ENCODE data around the gene TAF1A.
"Not testable (repeated sequence)": the region's sequence is repeated elsewhere in the genome, so short reads cannot be mapped to it uniquely, and the experiment has no call there.

TAF1A gene
- 6.9 to 7.6 reads per million in 2 donors for total RNA-seq

DNA sequence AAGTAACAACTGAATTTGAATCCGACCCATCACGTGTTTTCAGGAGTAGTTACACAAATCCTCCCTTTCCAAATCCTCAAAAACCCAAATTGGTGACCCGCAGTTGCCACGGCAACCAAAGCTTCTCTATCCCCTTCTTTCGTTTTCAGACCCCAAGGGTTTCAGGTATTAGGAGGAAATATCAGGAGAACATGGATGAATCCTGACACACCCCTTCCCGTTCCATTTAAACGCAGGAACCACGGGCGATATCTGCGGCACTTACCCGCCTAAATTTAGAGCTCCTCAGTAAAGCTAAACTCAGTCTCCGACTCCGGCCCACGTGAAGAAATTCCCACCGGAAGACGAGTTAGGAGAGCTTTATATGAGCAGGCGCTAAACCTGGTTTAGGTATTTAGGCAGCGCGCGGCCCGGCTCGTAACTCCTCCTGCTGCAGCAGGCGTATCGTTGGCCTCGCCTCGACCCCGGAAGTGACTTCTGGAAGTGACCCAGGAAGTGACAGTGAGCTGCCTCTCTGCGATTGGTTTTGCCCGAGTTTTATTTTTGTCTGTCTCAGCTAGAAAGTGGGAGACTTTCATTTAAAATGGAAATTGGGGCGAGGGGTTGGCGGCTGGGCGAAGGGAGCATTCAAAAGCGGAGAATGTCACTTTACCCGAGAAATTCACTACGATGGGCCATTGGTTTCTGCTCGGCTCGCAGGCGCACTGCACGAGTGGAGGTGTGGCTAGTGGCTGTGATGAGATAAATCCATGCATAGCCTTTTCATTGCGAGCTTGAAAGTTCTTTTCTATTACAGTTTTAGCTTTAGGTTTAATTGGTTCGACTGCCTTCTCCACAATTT, at the start of gene TAF1A:
TSS of gene TAF1A (minus strand) at position 472 of the 841 bp plus-strand sequence.
- DNase-seq, result peak; percentile 69 to 93 (median 76)

DNA sequence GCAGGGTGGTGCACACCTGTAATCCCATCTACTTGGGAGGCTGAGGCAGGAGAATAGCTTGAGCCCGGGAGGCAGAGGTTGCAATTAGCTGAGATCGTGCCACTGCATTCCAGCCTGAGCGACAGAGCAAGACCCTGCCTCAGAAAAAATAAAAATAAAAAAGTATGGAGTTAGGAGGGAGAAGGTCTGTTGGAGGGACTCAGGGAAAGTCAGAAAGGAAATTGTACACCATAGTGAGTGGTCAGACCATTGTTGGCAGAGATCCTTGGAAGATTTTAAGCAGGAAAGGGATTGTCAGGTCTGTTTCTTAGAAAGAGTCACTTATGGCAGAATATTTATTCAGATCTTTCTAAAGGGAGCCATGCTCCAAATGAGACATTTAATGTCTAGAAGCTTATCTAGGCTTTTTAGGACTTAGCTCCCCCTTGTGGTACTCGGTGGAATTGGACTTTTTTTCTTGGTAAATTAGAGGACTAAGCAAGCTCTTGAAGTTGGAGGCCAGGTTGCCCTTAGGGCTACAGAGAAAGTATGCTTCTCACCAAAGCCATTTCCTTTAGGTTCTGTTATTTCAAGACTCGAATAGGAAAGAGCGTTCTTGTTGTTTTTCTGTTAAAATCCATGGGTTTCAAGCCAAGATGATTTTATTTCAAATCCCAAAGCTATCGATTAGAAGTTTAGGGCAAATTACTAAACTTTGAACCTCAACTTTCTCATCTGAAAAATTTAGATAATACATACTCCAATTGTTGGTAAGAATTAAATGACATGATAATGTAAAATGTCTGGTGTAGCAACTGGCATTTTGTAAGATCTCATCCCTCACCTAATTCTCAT, 44.7 kb upstream of the TAF1A start:
- peak in 4 of 5 experiments; percentile 20 to 82 (median 48) for DNase-seq

DNA sequence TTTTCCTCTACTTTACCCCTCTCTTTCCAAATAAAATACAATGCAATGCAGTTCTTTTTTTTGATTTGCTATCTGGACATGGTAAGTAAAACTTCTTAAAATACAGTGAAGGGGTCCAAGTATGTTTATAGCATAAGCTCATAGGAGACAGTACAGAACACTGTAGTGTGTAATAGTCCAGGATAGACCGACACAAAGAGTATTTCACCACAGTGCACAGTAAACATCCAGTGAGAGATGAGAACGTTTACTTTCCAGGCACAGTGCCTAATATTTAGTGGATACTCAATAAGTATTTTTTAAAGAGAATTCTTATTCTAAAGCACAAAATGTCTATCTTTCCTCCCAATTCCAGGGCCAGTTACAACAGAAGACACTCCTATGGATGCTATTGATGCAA, 43.0 kb upstream of the TAF1A start:
- DNase-seq, result no peak

DNA sequence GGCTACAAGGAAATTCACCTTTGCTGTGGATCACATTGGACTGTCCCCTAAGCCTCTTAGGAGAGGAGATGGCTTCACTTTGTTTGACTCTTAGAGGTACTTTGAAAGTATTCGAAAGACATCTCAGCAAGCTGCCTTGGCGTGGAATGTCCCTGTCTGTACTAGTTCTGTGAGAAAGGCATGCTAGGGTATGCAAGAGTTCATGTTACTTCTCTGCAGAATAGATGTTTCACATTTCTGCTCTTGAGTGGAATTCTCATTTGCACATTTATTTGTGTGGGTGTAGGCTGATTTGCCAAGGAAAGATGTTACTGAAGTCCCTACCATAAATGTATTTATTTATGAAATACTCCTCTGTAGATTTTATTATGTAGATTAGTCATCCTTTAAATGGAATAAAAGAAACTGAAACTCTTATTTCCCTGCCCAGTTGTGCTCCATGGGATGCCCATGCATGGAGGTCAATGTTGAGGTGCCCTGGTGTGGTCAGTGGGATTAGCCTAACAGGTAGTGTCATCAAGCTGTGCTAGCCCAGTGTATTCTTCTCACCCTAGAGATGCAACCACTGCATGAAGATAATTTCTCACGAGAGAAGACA, 42.0 kb upstream of the TAF1A start:
- DNase-seq, result no peak

DNA sequence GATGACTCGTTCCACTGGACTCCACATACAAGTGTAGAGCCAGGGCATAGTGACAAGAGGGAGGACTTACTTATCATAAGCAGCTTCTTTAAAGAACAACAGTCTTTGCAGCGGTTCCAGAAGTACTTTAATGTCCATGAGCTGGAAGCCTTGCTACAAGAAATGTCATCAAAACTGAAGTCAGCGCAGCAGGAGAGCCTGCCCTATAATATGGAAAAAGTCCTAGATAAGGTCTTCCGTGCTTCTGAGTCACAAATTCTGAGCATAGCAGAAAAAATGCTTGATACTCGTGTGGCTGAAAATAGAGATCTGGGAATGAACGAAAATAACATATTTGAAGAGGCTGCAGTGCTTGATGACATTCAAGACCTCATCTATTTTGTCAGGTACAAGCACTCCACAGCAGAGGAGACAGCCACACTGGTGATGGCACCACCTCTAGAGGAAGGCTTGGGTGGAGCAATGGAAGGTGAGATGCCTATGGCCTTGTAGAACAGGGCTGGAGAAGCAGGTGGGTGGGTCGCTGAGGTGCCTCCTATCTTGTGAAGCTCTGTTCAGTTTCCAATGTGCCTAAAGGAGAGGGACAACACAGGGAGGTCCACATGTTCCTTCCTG, 40.3 kb upstream of the TAF1A start:
- DNase-seq, result no peak

DNA sequence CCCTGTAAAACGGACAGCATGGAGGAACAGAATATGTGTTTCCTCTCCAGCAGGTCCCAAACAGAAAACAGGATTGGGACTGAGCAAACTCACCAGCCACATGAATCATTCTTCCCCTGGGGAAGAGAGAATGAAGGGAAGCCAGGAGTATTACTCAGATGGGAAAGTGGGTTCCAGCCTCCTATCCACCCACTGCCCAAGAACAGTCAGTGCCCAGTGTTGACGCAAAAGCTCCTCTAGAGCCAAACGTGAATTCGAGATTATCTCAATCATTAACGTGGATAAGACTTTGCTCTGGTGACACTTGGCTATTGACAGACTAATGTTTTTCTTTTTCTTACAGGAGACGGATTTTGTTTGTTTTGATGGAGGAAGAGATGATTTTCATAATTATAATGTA, 37.5 kb upstream of the TAF1A start:
- no peak for DNase-seq

DNA sequence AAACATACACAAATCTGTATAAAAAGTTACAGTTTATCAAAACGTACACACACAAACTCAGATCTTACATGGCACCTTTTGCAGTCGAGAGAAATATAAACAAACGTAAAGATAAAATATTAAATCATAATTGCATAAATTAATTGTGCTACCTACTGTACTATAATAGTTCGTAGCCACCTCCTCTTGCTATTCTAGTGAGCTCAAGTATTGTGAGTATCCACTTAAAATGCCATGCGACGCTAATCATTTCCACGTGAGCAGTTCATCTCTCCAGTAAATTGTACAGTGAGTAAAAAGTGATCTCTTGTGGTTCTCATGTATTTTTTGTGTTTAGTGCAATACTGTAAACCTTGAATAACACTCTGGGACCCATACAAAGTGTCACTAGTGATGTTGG, 34.5 kb upstream of the TAF1A start:
- no peak for DNase-seq

DNA sequence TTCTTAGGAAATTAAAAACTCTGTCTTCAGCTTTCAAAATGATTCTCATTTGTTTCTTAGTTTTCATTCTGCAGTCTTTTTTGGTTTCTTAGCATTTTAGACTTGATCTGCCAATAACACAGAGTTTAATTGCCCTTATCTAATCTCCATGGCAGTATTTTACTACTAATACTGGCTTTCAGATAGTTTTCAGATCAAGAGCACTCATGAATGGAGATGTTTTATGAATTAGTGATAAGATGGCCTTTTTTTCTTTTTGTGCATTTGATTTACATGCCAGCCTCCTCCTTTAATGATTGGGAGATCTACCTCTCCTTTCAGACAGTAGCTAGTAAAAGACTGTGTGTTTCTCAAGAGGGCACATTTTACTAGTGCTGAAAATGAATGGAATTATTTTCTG, 33.7 kb upstream of the TAF1A start:
- no peak for DNase-seq

DNA sequence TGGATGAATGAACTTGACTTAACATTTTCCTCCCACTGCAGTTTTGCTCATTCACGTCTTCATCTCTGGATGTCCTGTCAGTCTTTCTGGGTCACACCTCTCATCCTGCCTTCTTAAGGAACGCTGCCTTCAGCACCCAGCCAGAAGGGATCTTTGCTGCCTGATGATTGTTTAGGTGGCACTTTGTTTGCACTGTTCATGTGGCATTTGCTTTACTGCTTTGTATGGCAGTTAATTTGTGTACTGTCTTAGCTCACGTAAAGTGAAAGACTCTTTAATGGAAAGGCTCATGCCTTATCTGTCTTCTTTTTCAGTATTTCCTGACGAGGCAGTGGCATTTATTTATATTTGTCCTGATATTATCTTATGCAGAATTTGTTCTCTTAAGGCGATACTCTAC, 33.0 kb upstream of the TAF1A start:
- DNase-seq, result no peak

DNA sequence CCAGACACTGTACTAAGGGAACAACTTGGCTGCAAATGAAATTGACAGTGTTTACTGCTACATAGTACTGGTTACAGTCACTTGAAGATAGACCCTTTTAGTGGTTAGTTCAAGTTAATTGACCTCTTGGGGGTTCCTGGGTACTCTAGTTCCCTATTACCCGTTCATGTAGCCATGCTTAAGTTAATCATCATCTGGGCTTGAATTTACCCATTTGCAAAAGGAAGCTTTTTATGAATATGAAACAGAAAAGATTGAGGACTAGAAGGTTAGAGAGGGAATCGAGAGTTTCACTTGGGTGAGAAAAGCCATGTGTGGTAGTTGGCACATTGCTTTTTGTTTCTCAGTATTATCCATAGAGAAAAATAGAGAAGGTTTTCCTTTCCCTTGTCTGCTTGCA, 30.8 kb upstream of the TAF1A start:
- no peak for DNase-seq

DNA sequence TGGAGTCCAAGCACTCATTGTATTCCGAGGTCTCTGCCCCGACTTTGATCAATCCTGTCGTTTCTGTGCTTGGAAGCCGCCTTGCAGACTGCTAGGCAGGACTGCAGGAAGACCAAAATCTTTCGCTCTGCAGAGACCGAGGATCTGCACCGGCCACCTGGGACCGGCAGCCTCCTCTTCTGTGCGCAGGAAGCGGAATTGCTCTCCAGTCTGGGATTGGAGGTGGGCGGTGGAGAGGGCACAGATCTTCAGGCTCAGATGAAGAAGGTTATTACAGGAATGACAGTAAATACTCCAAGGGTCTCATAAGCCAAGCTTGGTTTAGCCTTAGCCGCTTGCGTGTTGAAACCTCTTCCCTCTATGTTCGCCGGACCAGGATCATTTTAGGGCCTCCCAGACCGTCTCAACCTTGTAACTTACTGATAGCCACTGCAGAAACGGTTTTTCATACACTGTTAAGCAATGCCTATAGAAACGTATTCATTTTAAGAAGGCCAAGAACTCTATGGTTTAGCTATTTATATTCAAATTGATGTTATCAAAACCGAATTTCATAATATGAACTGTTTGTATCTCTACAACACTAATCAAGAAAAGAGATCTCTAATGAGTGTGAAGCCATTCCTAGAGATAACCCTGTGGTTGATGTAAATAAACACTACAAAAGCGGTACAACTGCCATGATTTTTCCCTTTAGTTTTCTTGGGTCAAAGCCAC, 29.3 kb upstream of the TAF1A start:
- DNase-seq, result peak in 1 of 5 experiments; percentile 17

DNA sequence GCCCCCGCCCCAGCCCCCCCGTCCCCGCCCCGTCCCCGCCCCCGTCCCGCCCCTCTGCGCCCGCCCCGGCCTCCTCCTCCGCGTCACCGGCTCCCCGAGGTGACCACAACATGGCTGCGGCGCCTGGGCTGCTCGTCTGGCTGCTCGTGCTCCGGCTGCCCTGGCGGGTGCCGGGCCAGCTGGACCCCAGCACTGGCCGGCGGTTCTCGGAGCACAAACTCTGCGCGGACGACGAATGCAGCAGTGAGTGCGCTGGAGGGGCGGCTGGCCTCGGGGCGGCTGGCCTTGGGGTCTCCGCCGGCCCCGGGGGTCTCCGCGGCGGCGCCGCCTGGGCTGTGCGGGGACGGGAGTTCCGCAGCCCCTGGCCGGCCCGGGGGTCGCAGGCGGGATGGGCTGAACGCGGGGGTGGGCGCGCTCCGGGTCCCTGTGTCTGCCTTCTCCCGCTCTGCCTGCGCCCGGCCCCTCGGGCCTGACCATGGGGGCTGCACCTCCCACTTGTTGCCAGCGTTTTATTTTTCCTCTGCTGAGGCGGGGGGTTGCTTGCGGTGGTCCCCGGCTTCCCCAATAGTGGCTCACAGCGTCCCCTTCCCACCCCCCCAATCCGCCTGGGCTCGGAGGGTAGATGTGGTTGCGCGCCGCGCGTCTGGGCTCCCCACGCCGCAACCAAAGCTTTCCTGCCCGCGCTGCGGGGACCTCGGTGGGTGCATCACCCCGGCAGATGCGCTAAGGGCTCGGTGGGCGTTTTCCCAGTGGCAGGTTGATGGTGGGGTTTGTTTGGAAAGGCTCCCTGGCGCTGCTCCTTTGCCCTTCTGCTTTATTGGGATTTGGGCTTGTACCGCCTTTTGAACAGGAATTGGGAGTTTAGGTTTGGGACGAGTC, 28.5 kb upstream of the TAF1A start, which contains the start of gene MIA3:
TSS of gene MIA3 (plus strand) at position 97 of the 879 bp plus-strand sequence. CDS start at position 111, 14 bp downstream.
- DNase-seq, result peak in 4 of 5 experiments; percentile 30 to 66 (median 52)

DNA sequence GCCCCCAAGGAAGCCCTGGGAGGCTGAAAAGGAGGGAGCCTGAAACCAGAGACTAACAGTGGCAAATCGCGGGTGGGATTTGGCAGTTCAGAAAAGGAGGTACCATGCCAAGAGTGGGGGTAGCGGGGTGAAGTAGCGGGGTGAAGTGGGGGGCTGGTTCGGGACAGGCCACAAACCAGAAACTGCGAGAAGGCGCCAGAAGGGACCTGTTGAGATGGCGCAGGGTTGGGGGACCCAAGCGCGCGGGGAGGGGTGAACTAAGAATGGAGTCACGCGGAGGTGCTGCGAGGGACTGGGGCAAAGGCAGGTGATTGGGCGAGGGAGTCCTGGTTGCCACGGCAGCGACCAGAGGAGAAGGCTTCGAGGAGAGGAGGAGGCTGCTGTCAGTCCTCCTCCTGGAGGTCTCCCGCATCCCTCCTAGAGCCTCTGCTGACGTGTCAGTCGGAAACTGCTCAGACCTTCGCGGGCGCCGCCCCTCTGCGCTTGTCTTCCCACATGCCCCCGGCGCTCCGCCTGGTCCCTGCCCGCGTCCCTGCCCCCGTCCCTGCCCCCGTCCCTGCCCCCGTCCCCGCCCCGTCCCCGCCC, 27.7 kb upstream of the TAF1A start:
- peak; percentile 81 to 98 (median 95) for DNase-seq

DNA sequence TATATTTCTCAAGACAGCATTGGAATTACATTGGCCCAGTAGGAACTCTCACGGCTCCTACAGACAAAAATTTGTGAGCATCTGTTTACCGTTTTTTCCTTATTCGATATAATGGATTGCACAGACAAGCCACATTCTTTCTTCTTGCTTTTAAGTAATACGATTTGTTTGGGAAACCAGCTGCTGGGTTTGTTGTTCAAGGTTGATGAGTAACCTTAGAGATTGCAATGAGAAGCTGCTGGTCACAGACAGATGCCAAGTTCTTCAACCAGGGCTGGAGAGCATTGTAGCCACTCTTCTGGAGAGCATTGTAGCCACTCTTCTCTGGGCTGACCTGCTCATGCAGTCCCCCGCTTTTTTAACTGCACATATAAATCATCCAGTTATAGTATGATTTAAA, 26.8 kb upstream of the TAF1A start:
- DNase-seq, result no peak

DNA sequence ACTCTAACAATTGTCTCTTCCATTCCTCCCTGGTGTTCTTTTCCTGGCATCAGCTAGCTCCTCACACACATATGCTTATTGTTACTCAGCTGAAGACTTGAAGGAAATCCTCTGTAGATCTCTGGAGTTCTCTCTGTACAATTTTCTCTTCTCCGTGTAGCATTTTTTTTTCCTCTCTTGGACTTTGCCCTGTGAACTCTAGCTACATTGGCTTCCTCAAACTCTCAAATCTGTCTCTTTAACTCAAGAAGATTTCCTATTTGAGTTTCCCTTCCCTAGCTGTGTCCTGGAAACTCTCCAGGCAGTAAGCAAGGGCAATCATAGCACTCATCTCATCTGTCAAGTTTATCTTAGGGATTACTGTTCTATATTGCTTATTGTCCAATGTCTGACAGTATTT, 23.9 kb upstream of the TAF1A start:
- no peak for DNase-seq

DNA sequence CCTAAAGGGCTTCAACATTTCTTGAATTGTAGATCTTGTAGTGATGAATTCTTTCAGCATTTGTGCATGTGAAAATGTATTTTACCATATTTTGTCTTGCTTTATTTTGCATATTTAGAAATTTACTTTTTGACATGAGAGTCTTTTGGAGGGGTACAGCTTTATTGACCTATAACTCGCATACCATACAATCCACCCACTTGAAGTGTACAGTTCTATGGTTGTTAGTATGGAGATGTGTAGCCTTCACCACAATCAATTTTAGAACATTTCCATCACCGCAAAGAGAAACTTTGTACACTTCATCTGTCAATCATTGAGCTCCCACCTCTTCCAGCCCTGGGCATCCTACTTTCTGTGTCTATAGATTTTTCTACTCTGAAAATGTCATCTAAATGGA, 21.0 kb upstream of the TAF1A start:
- DNase-seq, result no peak

DNA sequence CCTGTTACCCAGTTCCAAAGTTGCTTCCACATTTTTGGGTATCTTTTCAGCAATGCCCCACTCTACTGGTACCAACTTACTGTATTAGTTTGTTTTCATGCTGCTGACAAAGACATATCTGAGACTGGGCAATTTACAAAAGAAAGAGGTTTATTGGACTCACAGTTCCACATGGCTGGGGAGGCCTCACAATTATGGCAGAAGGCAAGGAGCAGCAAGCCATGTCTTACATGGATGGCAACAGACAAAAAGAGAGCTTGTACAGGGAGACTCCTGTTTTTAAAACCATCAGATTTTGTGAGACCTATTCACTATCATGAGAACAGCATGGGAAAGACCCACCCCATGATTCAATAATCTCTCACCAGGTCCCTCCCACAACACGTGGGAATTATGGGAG, 19.4 kb upstream of the TAF1A start:
- not testable (repeated sequence) for DNase-seq

DNA sequence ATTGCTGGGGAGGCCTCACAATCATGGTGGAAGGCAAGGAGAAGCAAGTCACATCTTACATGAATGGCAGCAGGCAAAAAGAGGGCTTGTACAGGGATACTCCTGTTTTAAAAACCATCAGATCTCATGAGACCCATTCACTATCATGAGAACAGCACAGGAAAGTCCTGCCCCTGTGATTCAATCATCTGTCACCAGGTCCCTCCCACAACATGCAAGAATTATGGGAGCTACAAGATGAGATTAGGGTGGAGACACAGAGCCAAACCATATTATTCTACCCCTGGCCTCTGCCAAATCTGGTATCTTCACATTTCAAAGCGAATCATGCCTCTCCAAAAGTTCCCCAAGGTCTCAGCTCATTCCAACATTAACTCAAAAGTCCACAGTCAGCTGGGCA, 17.0 kb upstream of the TAF1A start:
- DNase-seq, result no peak

DNA sequence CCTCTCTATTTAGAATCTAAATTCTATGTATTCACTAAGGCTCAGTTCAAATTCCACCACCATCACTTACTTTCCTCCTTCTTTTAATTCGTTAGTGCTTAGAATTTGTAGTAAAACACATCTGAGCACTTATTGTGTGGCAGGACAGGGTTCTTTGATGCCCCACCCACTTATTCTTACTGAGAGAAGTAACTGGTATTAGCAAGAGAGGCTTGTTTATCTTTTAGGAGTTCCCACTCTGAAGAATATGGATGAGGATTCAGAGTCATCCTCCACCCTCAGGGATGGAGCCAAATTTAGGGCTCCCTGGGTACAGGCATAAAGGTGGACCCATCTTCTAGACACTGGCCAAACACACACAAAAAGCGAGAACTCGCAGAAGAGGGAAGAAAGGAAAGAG, 11.5 kb upstream of the TAF1A start:
- DNase-seq, result no peak

DNA sequence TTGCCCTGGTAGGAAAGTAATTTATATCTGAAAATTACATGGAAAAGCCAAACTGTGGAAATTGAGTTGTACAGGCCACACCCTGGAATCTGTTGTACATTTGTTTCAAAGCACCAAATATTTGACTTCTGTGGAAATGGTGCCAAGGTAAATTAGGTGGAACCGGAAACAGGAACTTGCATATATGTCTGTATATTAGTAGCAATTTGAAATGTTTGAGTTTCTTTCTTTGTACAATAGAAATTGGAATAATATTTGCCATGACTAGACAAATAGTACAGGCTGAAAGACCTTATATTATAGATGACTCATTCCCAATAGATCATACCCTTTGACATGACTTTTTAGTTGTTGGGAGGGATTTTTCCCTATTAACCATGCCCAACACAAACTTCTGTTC, 10.5 kb upstream of the TAF1A start:
- DNase-seq, result no peak

DNA sequence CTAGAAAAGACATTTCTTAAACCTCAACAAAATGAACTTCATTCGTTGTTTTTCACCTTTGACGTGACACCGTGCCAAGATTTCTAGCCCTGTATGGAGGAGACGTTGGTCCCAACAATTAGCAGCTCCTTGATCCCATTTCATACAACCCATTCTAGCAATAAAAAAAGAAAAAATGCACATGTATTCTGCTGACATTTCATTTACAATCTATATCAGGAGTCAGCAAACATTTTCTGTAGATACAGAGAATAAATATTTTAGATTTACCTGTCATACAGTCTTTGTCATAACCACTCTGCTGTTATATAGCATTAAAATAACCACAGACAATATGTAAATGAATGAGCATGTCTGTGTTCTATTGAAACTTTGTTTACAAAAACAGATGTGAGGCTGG, 7.0 kb upstream of the TAF1A start:
- no peak for DNase-seq

Data from T-helper 2 cell (primary cell).